A673 (cell line): ENCODE data around the gene MRPL39. TPM values are rescaled to one million over a fixed set of nuclear protein-coding genes. Genes with fewer than 3 reads are reported as not detected.

Experiments
- BruUV-seq: library from RNA; stranded (reverse); fragments of 400-500 nt; replicated peaks from 2 replicates; lab custom pipeline; 2021; lab: Mats Ljungman, UMichigan
- CTCF ChIA-PET: fragments of 300-600 bp; sonication (Branson Sonifier 250); formaldehyde crosslinking; loops from one replicate; lab custom pipeline; 2022; ENCODE audit warnings: antibody characterized with exemption; lab: Charles Lee
- POLR2A ChIA-PET: fragments of 300-600 bp; sonication (Branson Sonifier 250); formaldehyde crosslinking; loops from one replicate; lab custom pipeline; 2022; ENCODE audit warnings: antibody characterized with exemption; ENCODE audit not compliant: low non-redundant PET; lab: Charles Lee
- DNase-seq: peaks from one replicate; pipeline ENCODE4 v3.0.0-alpha.2; 2015; ENCODE audit warnings: low spot score
- H3K27ac ChIP-seq: fragments of 200-600 bp; sonication (generic); 2 replicates; pipeline ENCODE4 v1.5.1; 2016; ENCODE audit warnings: mixed run types, low read depth, mild to moderate bottlenecking, mixed read lengths, antibody characterized with exemption, low read length; ENCODE audit not compliant: poor library complexity, severe bottlenecking
- H3K27me3 ChIP-seq: fragments of 200-600 bp; sonication (generic); replicated peaks from 2 replicates; pipeline ENCODE4 v1.6.1; 2017; ENCODE audit warnings: mixed run types, low read depth, mild to moderate bottlenecking, mixed read lengths, antibody characterized with exemption, low read length; ENCODE audit not compliant: insufficient read depth, poor library complexity
- H3K36me3 ChIP-seq: fragments of 200-600 bp; sonication (generic); 2 replicates; pipeline ENCODE4 v1.6.1; 2016; ENCODE audit warnings: mixed run types, mild to moderate bottlenecking, mixed read lengths, antibody characterized with exemption, low read length; ENCODE audit not compliant: insufficient read depth, poor library complexity, severe bottlenecking
- H3K4me1 ChIP-seq: fragments of 200-600 bp; sonication (generic); 2 replicates; pipeline ENCODE4 v1.6.1; 2017; ENCODE audit warnings: mixed run types, mild to moderate bottlenecking, mixed read lengths, antibody characterized with exemption, low read length; ENCODE audit not compliant: insufficient read depth, poor library complexity, severe bottlenecking
- H3K4me3 ChIP-seq: fragments of 200-600 bp; sonication (generic); 2 replicates; pipeline ENCODE4 v1.5.1; 2016; ENCODE audit warnings: low read depth, mixed run types, mild to moderate bottlenecking, mixed read lengths, low read length; ENCODE audit not compliant: poor library complexity, severe bottlenecking
- H3K9me3 ChIP-seq: fragments of 200-600 bp; sonication (generic); 2 replicates; pipeline ENCODE4 v1.6.1; 2016; ENCODE audit warnings: mixed run types, low read depth, mild to moderate bottlenecking, mixed read lengths, antibody characterized with exemption, low read length; ENCODE audit not compliant: poor library complexity, severe bottlenecking
- CTCF ChIP-seq: fragments of 300-800, 200-600 bp; sonication (generic); conservative IDR thresholded peaks from 2 replicates; pipeline ENCODE4 v1.5.1; 2017; ENCODE audit warnings: low read depth, mild to moderate bottlenecking, antibody characterized with exemption, low read length, moderate library complexity, mixed read lengths
- EZH2 ChIP-seq: fragments of 200-600 bp; sonication (generic); IDR thresholded peaks from 2 replicates; pipeline ENCODE4 v1.6.1; 2017; ENCODE audit warnings: borderline replicate concordance, low read depth, mild to moderate bottlenecking, mixed read lengths, antibody characterized with exemption, low read length; ENCODE audit not compliant: poor library complexity, severe bottlenecking
- intact Hi-C: fragments of 100-400 bp; cut with micrococcal nuclease; formaldehyde crosslinking; loops from one replicate; pipeline ENCODE4 v1.10.0; 2022; ENCODE audit not compliant: unreplicated experiment
- total RNA-seq: library from RNA; stranded (reverse); gene quantifications from 2 replicates; pipeline ENCODE4 v1.2.3, GENCODE V29; 2021

MRPL39 gene
- total RNA-seq, 1 experiment from 2014 or later, result 57.1 TPM

- H3K36me3 ChIP-seq, result no peaks in the 10 kb centered on the region
- no TSS peak for BruUV-seq
- peaks cover 8% of the 10 kb centered on the region for H3K4me1 ChIP-seq
- no peaks in the 10 kb centered on the region for H3K27me3 ChIP-seq
- TF ChIP-seq EZH2 (no peak), CTCF (no peak)
- intact Hi-C loops, result no loop called here
- no peak overlapping the region for H3K4me3 ChIP-seq
- DNase-seq, result no peak
- CTCF ChIA-PET, result no interaction called here
- H3K27ac ChIP-seq, result no peak overlapping the region
- H3K9me3 ChIP-seq, result no peaks in the 10 kb centered on the region
- POLR2A ChIA-PET, result no interaction called here
Measured at GRCh38 chr21:25643486-25643885, 36.2 kb upstream of the MRPL39 start.

GRCh38 chr21:25640943-25641292 is 33.6 kb upstream of the MRPL39 start:
- H3K9me3 ChIP-seq, result no peaks in the 10 kb centered on the region
- intact Hi-C loops, result no loop called here
- TSS peak; percentile 35 for BruUV-seq
- peak overlapping the region; percentile 67 for H3K4me3 ChIP-seq
- no peak for TF ChIP-seq EZH2
- no peak for TF ChIP-seq CTCF
- H3K36me3 ChIP-seq, result no peaks in the 10 kb centered on the region
- CTCF ChIA-PET, result interaction anchor here (0.6 kb wide), 1 partner anchor 60 kb away, joined by 19 read pairs; no protein-coding TSS in a partner anchor
- POLR2A ChIA-PET, result no interaction called here
- peaks cover 11% of the 10 kb centered on the region for H3K4me1 ChIP-seq
- H3K27ac ChIP-seq, result no peak overlapping the region
- no peak for DNase-seq
- no peaks in the 10 kb centered on the region for H3K27me3 ChIP-seq

GRCh38 chr21:25640202-25640942 is 33.1 kb upstream of the MRPL39 start:
- ChIA-PET POLR2A (no interaction called here), CTCF (no interaction called here)
- BruUV-seq, result no TSS peak
- peak; percentile 18 for DNase-seq
- peaks cover 11% of the 10 kb centered on the region for H3K4me1 ChIP-seq
- H3K27me3 ChIP-seq, result no peaks in the 10 kb centered on the region
- H3K27ac ChIP-seq, result no peak overlapping the region
- intact Hi-C loops, result no loop called here
- H3K9me3 ChIP-seq, result no peaks in the 10 kb centered on the region
- H3K4me3 ChIP-seq, result peak overlapping the region; percentile 67
- TF ChIP-seq EZH2 (no peak), CTCF (no peak)
- no peaks in the 10 kb centered on the region for H3K36me3 ChIP-seq
